CD4-positive, alpha-beta T cell treated with Interleukin-17A for 1 hour (primary cell): ENCODE data around the gene PDGFD.

Experiments
- DNase-seq: peaks from one replicate; pipeline ENCODE4 v3.0.0-alpha.2; 2020

Gene PDGFD

GRCh38 chr11:104164028-104164520, at the start of gene PDGFD:
PDGFD (minus strand) TSS chr11:104164147.
- peak; percentile 57 for DNase-seq

DNA sequence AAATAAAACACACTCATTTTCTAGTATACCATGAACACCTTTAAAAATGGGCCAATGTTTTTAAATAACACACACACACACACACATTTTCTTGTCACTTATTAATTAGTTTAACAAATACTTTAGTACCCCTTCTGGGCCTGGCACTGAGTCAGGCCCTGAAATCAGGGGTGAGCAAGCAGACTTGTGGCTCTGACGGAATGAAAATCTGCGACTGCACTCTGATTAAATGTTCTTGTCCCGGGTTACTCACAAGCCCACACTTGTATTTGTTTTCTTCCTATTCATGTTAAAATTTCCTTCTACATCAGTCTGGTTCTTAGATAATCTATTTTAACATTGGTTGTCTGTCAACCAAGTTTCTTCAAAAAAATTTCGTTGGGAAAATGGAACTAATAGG, 43.0 kb upstream of the PDGFD start:
- DNase-seq = no peak

DNA sequence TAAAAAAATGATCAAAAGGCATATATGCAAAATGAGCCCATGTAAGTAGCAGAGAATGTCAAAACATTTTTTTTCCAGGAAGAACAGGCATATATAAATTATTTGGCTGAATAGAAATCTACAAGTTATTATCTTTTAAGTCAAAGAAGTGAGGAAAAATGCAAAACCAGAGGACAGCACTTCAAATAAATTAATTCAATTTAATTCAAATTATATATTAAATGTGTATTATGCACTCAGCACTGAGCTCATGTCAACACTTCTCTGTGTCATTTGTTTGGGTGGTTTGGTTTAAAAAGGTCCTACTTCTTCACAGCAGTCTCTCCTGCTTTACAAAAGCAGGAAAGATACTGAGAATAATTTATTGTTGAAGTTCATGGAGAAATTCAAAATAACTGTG, 41.9 kb upstream of the PDGFD start:
- no peak for DNase-seq

- DNase-seq = no peak
Observed at GRCh38 chr11:104200688-104201087, 36.7 kb upstream of the PDGFD start.

DNA sequence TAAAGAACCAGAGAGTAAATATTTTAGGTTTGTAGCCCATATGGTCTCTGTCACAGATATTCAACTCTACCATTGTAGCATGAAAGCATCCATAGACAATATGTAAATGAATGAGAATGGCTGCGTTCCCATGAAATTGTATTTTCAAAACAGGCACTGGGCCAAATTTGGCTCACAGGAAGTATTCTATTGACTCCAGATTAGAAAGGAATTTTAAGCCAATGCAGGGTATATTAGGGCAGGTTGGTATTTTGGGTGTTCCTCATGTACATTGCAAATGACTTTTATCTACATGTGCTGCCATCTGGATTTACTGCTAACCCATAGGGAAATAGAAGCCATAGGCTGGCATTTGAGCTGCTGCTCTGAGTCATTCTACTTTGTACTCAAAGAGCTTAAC, 35.1 kb upstream of the PDGFD start:
- no peak for DNase-seq

DNA sequence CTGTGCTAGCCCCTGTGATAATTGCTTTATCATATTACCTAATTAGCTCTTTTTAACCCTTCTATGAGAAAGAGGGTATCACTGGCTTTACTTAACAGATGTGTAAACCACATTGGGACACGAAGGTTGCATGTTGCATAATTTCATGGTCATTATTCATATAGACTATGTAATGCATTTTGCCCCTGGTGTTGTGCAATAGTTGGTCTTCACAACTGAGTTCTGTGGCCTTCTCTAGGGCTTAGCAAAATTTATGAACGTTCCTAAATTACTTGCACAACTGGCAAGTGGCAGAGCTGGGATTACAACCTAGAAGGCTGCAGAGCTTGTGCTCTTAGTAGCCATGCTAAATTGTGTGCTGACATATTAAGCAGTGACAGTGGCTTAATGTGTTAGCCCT, 34.6 kb upstream of the PDGFD start:
- no peak for DNase-seq

DNA sequence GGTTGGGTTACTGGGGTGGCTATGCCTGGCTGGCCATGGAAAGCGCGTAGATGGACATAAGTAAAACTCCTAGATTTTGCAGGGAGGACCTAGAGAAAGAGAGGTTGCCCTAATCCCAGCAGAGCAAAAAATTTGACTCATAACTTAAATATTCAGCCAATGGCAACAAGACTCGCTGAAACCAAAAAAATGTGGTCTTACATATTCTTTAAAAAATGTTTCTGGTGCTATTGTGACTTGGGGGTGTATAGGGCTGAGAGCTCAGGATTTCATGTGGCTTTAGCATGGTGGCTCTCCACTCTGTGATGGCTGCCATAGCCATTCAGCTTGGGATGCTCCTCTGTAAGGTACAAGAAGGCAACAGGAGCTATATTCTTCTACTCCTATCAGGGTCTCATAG, 27.2 kb upstream of the PDGFD start:
- no peak for DNase-seq

DNA sequence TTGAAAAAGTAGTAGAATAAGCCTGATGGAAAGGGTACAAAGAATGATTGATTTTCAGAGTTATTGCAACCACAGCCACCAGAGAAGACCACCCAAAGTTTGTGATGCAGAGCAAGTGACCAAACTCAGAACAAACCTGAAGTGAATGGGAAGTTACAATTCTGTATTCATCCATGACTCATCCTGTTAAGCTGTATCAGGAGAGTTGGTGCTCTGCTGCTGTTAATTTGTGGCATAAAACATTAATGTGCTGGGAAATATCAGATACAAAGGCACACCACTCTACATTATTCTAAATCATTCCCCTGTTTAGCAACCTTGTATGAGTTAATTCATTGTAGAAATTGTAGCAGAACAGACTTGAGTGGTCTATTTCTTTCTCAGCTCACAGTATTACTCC, 19.6 kb upstream of the PDGFD start:
- DNase-seq = no peak

GRCh38 chr11:104175769-104176168, 11.8 kb upstream of the PDGFD start:
- DNase-seq = no peak

DNA sequence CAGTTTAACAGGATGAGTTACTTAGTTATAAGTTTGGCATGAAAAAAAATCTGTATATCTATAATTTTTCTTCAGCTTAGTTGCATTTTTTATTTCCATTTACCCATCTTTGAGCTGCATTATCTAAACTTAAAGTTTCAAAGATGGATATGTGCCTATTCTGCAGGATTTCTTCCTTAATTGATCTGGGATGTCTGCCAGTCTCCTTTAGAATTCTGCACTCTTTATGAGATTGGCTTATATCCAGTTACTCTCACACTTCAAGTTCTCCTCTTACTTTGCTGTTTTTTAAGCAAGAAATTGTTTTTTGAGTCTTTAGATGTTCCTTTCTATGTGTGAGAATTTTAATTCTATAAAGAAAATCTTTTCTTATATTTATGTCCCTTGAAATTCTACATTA, 5.1 kb upstream of the PDGFD start:
- no peak for DNase-seq

- no peak for DNase-seq
Observed at GRCh38 chr11:104165014-104165413, 1.1 kb upstream of the PDGFD start.

DNA sequence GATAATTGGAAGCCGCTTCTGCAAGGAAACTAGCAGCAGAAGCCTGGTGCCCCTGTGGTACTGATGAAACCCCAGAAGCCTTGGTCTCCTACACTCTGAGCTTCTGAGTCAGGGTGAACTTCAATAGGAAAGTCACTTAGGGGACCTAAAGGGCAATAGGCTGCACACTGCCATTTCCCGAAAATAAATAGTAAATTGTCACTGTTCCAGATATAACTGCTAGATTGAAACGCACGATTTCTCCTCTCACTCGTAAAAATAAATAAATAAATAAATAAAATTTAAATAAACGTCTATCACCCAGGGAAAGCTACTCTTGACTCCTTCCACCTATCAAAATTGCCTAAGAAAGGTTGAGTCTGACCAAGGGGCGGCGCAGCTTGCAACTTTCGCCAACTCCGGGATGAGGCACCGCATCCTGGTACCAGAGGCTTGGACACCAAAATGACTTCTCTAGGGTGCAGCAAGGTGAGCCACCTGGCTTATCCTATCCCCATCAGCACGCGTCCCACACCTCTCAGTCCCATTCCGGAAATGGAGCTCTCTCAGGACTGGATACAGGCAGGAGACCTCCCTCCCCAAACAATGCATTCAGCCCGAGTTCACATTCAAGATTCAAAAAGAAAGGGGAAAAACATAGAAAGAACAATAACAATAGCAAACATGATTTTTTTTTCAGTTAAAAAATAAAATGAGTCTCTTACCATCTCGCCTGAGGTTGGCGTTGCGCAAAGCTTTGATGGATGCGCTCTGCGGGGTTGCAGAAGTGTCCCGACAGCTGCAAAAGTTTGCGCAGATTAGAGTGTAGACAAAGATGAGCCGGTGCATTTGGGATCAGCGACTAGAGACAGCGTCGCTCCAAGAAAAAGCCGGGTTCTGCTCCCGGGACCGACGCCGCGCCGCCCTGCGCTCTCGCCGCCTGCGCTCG, 583 bp downstream of the PDGFD start:
- no peak for DNase-seq

- no peak for DNase-seq
Observed at GRCh38 chr11:104161751-104162450, 2.0 kb downstream of the PDGFD start.

- no peak for DNase-seq
Observed at GRCh38 chr11:104159356-104159755, 4.6 kb downstream of the PDGFD start.

DNA sequence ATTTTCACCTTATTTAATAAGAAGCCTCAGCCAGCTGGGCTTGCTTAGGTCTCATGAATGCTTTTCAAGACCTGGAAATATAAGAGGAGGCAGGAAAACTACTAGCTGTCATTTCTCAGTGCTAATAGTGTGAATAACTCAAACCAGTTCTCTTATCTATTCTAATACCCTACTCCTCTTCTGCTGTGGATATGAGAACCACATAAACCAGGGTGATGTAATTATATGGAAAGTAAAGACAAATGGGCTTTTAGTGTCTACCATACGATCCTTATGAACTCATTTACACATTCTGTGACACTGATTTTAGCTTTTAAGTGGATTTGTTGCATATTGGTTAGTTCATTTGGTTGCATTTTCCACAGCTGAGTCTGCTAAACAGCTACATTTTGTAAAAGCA, 8.6 kb downstream of the PDGFD start:
- DNase-seq = no peak

- no peak for DNase-seq
Observed at GRCh38 chr11:104154296-104154695, 9.7 kb downstream of the PDGFD start.

DNA sequence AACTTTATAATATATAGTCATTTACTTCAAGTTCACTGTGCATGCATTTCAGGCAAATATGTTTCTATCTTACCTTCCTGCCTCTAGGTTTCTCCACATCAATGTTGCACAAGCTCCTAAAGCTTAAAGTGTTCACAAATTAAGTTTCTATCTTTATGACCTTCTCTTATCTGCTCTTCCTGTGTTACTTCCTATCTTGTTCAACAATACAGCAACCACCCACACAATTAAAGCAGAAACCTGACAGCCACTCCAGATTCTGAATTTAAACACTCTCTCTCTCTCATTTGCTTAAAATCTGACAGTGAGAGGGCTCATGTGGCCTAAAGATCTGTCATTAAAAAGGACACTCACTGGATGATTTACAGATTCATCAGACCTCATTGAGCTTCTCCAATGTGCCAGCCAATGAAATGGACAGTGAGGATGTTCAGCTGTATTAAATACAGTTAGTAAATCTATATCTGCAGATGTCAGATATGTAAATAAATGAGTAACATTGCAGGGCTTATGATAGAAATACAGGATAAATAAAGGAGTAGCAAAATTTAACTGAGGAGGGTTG, 10.9 kb downstream of the PDGFD start:
- peak; percentile 25 for DNase-seq

GRCh38 chr11:104151404-104152204, 12.3 kb downstream of the PDGFD start:
- no peak for DNase-seq

DNA sequence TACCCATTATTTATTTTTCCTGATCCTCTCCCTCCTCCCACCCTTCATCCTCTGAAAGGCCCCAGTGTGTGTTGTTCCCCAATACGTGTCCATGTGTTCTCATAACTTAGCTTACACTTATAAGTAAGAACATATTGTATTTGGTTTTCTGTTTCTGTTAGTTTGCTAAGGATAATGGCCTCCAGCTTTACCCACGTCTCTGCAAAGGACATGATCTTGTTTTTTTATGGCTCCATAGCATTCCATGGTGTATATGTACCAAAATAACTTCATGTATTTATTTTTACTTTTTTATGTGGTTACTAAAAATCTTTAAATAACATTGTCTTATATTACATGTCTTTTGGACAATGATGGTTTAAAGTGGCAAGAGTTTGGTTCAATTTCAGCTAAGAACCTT, 15.2 kb downstream of the PDGFD start:
- no peak for DNase-seq

- no peak for DNase-seq
Observed at GRCh38 chr11:104148074-104148473, 15.9 kb downstream of the PDGFD start.

- DNase-seq = no peak
Observed at GRCh38 chr11:104146943-104147342, 17.0 kb downstream of the PDGFD start.

- DNase-seq = no peak
Observed at GRCh38 chr11:104146421-104146820, 17.5 kb downstream of the PDGFD start.

DNA sequence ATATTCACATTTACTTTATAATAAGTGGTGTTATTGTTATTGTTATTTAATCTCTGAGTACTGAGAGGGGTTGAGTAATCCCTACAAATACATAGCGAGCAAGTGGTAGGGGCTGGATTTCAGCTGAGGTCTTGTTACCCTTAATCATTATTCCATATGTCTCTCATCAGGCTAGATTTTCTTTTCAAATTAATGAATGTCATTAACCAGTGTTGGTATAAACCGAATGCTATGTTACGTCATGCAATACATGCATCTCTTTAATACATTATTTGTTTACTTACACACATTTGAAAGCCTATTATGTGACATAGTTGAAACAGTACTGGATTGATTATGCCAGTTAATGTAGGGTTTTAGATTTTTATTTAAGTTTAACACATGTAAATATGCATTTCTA, 18.9 kb downstream of the PDGFD start:
- no peak for DNase-seq
